Neural cell (in vitro differentiated cells): ENCODE measurements around the gene SHISA3. TPM values are rescaled to one million over a fixed set of nuclear protein-coding genes. Genes with fewer than 3 reads are reported as not detected.

Experiments
- H2AFZ ChIP-seq: fragments of 200-600, 300-800 bp; sonication (generic), shearing (Covaris generic); 2 replicates; pipeline ENCODE4 v1.6.0; 2014; ENCODE audit warnings: low read depth, mild to moderate bottlenecking, antibody characterized with exemption, low read length, moderate library complexity
- H3F3A ChIP-seq: fragments of 200-600 bp; shearing (Covaris generic); 2 replicates; pipeline ENCODE4 v1.6.1; 2016; ENCODE audit warnings: mild to moderate bottlenecking, moderate library complexity, mixed read lengths, antibody characterized with exemption, low read length; ENCODE audit not compliant: insufficient read depth, poor library complexity, severe bottlenecking
- H3K27ac ChIP-seq: fragments of 200-600, 300-800 bp; sonication (generic), shearing (Covaris generic); 2 replicates; pipeline ENCODE4 v1.5.1; 2014; ENCODE audit warnings: mild to moderate bottlenecking, low read length, moderate library complexity
- H3K27me3 ChIP-seq: fragments of 300-800, 200-600 bp; sonication (generic), shearing (Covaris generic); 2 replicates; pipeline ENCODE4 v1.6.0; 2014; ENCODE audit warnings: mild to moderate bottlenecking, low read depth, low read length, moderate library complexity; ENCODE audit not compliant: insufficient read depth
- H3K36me3 ChIP-seq: fragments of 300-800, 200-600 bp; sonication (generic), shearing (Covaris generic); 2 replicates; pipeline ENCODE4 v1.5.1; 2014; ENCODE audit warnings: mild to moderate bottlenecking, antibody characterized with exemption, low read length, moderate library complexity; ENCODE audit not compliant: insufficient read depth
- H3K4me2 ChIP-seq: fragments of 300-800, 200-600 bp; sonication (generic), shearing (Covaris generic); 2 replicates; pipeline ENCODE4 v1.6.0; 2014; ENCODE audit warnings: mild to moderate bottlenecking, low read length
- H3K4me3 ChIP-seq: fragments of 300-800, 200-600 bp; sonication (generic), shearing (Covaris generic); 2 replicates; pipeline ENCODE4 v1.5.1; 2014; ENCODE audit warnings: mild to moderate bottlenecking, low read length, moderate library complexity
- H3K79me2 ChIP-seq: fragments of 200-600 bp; shearing (Covaris generic); replicated peaks from 2 replicates; pipeline ENCODE4 v1.6.0; 2014; ENCODE audit warnings: mild to moderate bottlenecking, low read length, moderate library complexity; ENCODE audit not compliant: insufficient read depth
- H3K9ac ChIP-seq: fragments of 300-800, 200-600 bp; sonication (generic), shearing (Covaris generic); 2 replicates; pipeline ENCODE4 v1.6.1; 2016; ENCODE audit warnings: mild to moderate bottlenecking, low read length, mixed read lengths
- H3K9me2 ChIP-seq: fragments of 200-600 bp; shearing (Covaris generic); 2 replicates; pipeline ENCODE4 v1.6.1; 2016; ENCODE audit warnings: mild to moderate bottlenecking, low read length, mixed read lengths; ENCODE audit not compliant: insufficient read depth
- H3K9me3 ChIP-seq: fragments of 200-600, 300-800 bp; sonication (generic), shearing (Covaris generic); 2 replicates; pipeline ENCODE4 v1.6.1; 2016; ENCODE audit warnings: mild to moderate bottlenecking, mixed run types, low read length, moderate library complexity, mixed read lengths
- H4K20me1 ChIP-seq: fragments of 200-600 bp; shearing (Covaris generic); 2 replicates; pipeline ENCODE4 v1.6.1; 2016; ENCODE audit warnings: mild to moderate bottlenecking, mixed run types; ENCODE audit not compliant: insufficient read depth
- CTCF ChIP-seq: fragments of 450-650 bp; IDR thresholded peaks from 2 replicates; pipeline ENCODE4 v1.5.1; 2014; ENCODE audit warnings: antibody characterized with exemption, mild to moderate bottlenecking, moderate library complexity; ENCODE audit not compliant: poor library complexity, severe bottlenecking
- EP300 ChIP-seq: fragments of 450-650 bp; conservative IDR thresholded peaks from 2 replicates; pipeline ENCODE4 v1.6.1; 2014; ENCODE audit warnings: antibody characterized with exemption, mild to moderate bottlenecking, moderate library complexity; ENCODE audit not compliant: poor library complexity, severe bottlenecking
- EZH2 ChIP-seq: fragments of 200-600, 300-800 bp; shearing (Covaris generic), sonication (generic); IDR thresholded peaks from 2 replicates; pipeline ENCODE4 v1.6.1; 2014; ENCODE audit warnings: antibody characterized with exemption, low read length, borderline replicate concordance, mild to moderate bottlenecking; ENCODE audit not compliant: insufficient read depth, poor library complexity, severe bottlenecking
- MXI1 ChIP-seq: fragments of 450-650 bp; conservative IDR thresholded peaks from 2 replicates; pipeline ENCODE4 v1.6.1; 2014; ENCODE audit warnings: antibody characterized with exemption, mild to moderate bottlenecking; ENCODE audit not compliant: poor library complexity, severe bottlenecking
- POLR2AphosphoS5 ChIP-seq: IDR thresholded peaks from 2 replicates; pipeline ENCODE4 v1.6.1; 2012
- RAD21 ChIP-seq: fragments of 450-650 bp; conservative IDR thresholded peaks from 2 replicates; pipeline ENCODE4 v1.6.1; 2014; ENCODE audit warnings: antibody characterized with exemption, mild to moderate bottlenecking, moderate library complexity
- SMC3 ChIP-seq: fragments of 450-650 bp; conservative IDR thresholded peaks from 2 replicates; pipeline ENCODE4 v1.6.1; 2014; ENCODE audit warnings: antibody characterized with exemption, mild to moderate bottlenecking, moderate library complexity; ENCODE audit not compliant: poor library complexity
- TAF1 ChIP-seq: IDR thresholded peaks from 2 replicates; pipeline ENCODE4 v1.6.1; 2012; ENCODE audit warnings: low read depth
- polyA plus RNA-seq: library from polyadenylated mRNA; depleted of rRNA; stranded (reverse); fragments of >200 nt; gene quantifications from 2 replicates; pipeline ENCODE4 v1.2.3, GENCODE V29; 2014
- TF ChIP-seq, protein P1 (sequence below): IDR thresholded peaks from 2 replicates; pipeline ENCODE4 v1.6.1; 2012; ENCODE audit warnings: borderline replicate concordance

SHISA3 gene
- polyA plus RNA-seq, 1 donor from 2014 or later: not detected

GRCh38 chr4:42391981-42392380, 5.3 kb upstream of the SHISA3 start:
- no peaks in the 10 kb centered on the region for H3K9me2 ChIP-seq
- TF ChIP-seq RAD21 (no peak), TAF1 (no peak), SMC3 (no peak), MXI1 (no peak)
- TF ChIP-seq, protein P1, sequence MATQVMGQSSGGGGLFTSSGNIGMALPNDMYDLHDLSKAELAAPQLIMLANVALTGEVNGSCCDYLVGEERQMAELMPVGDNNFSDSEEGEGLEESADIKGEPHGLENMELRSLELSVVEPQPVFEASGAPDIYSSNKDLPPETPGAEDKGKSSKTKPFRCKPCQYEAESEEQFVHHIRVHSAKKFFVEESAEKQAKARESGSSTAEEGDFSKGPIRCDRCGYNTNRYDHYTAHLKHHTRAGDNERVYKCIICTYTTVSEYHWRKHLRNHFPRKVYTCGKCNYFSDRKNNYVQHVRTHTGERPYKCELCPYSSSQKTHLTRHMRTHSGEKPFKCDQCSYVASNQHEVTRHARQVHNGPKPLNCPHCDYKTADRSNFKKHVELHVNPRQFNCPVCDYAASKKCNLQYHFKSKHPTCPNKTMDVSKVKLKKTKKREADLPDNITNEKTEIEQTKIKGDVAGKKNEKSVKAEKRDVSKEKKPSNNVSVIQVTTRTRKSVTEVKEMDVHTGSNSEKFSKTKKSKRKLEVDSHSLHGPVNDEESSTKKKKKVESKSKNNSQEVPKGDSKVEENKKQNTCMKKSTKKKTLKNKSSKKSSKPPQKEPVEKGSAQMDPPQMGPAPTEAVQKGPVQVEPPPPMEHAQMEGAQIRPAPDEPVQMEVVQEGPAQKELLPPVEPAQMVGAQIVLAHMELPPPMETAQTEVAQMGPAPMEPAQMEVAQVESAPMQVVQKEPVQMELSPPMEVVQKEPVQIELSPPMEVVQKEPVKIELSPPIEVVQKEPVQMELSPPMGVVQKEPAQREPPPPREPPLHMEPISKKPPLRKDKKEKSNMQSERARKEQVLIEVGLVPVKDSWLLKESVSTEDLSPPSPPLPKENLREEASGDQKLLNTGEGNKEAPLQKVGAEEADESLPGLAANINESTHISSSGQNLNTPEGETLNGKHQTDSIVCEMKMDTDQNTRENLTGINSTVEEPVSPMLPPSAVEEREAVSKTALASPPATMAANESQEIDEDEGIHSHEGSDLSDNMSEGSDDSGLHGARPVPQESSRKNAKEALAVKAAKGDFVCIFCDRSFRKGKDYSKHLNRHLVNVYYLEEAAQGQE: no peak
- H3K4me3 ChIP-seq: no peak overlapping the region
- H3K9ac ChIP-seq: no peak overlapping the region
- no peaks in the 10 kb centered on the region for H3F3A ChIP-seq
- H3K9me3 ChIP-seq: no peaks in the 10 kb centered on the region
- peaks cover 25% of the 10 kb centered on the region for H3K27me3 ChIP-seq
- H2AFZ ChIP-seq: no peak overlapping the region
- no peaks in the 10 kb centered on the region for H3K36me3 ChIP-seq
- no peaks in the 10 kb centered on the region for H4K20me1 ChIP-seq
- H3K79me2 ChIP-seq: no peaks in the 10 kb centered on the region
- no peak overlapping the region for H3K27ac ChIP-seq
- H3K4me2 ChIP-seq: no peak overlapping the region

DNA sequence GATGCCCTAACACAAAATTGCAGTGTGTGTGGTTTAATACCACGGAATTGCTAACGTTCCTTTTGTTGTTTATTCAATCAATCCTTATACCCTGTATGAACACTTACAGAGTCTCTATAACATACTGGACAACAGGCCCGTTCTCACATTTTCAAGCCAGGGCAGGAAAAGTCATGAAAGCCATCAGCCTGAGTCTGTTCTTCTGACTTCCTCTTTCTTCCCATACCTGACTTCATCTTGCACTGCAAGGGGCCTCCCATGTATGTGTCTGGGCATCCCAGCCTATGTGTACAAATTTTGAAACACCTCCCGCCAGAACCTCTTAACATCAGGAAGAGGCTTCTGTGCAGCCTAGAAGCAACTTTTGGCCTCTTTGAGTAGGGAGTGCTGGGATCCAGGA, 4.9 kb upstream of the SHISA3 start:
- no peaks in the 10 kb centered on the region for H3F3A ChIP-seq
- H3K27ac ChIP-seq: no peak overlapping the region
- H3K9me3 ChIP-seq: no peaks in the 10 kb centered on the region
- no peak overlapping the region for H3K4me3 ChIP-seq
- no peak overlapping the region for H2AFZ ChIP-seq
- no peaks in the 10 kb centered on the region for H3K9me2 ChIP-seq
- H3K9ac ChIP-seq: no peak overlapping the region
- H3K36me3 ChIP-seq: no peaks in the 10 kb centered on the region
- no peak overlapping the region for H3K4me2 ChIP-seq
- H3K27me3 ChIP-seq: peaks cover 29% of the 10 kb centered on the region
- TF ChIP-seq TAF1 (no peak), EZH2 (no peak), POLR2AphosphoS5 (no peak), EP300 (no peak), RAD21 (no peak), SMC3 (no peak), CTCF (no peak), MXI1 (no peak)
- TF ChIP-seq, protein P1: no peak
- H3K79me2 ChIP-seq: no peaks in the 10 kb centered on the region
- H4K20me1 ChIP-seq: no peaks in the 10 kb centered on the region
